A172 (cell line): ENCODE results near the gene RBFOX2. TPM values are rescaled to one million over a fixed set of nuclear protein-coding genes. Genes with fewer than 3 reads are reported as not detected.

Experiments
- DNase-seq: peaks from one replicate; pipeline ENCODE4 v3.0.0-alpha.2; 2015; ENCODE audit warnings: low spot score
- total RNA-seq: library from RNA; depleted of rRNA; stranded (reverse); fragments of >200 nt; shearing (Covaris generic); gene quantifications from 2 replicates; pipeline ENCODE4 v1.2.3, GENCODE V29; 2014

Gene RBFOX2
- total RNA-seq, 1 experiment from 2014 or later = 47.5 TPM

- no peak for DNase-seq
Measured at GRCh38 chr22:35866651-35867050, 162.0 kb downstream of the RBFOX2 start.

GRCh38 chr22:35864545-35865165 is 164.0 kb downstream of the RBFOX2 start:
- DNase-seq = no peak

DNA sequence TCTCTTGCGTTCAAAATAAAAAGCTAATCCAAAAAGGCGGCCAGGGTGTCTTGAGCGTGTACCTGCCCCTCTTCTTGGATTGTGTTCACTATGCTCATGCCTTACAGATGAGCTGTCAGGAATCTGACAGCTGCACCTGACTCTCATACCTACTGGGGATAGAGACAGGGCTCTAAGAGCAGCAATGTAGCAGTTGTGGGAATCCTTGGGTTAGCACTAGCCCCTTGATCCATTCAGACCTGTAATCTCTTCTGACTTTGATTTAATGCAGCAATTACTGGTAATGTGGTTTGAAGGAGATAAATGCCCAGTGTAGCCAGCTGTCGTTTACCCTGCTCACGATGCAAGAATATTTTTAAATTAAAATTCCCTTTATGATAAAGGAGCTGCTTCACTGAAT is 165.2 kb downstream of the RBFOX2 start:
- DNase-seq = no peak

GRCh38 chr22:35862697-35863096 is 165.9 kb downstream of the RBFOX2 start:
- DNase-seq = no peak

GRCh38 chr22:35861451-35861850 is 167.2 kb downstream of the RBFOX2 start:
- DNase-seq = no peak

DNA sequence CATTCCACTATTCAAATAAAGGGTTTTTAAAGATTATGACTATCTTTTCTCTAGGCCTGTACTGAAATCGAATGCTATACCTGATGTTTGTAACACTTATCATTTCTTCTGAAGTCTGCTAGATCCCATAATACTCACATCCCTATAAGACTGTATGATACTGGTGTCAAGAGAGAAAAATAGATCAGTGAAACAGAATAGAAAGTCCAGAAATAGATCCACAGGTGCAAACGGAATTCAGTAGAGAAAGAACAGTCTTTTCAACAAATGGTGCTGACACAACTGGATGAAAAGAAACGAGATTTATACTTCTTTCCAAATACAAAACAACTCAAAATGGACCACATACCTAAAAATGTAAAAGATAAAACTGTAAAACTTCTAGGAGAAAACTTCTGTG is 167.8 kb downstream of the RBFOX2 start:
- no peak for DNase-seq

GRCh38 chr22:35860087-35860733 is 168.4 kb downstream of the RBFOX2 start:
- DNase-seq = no peak

DNA sequence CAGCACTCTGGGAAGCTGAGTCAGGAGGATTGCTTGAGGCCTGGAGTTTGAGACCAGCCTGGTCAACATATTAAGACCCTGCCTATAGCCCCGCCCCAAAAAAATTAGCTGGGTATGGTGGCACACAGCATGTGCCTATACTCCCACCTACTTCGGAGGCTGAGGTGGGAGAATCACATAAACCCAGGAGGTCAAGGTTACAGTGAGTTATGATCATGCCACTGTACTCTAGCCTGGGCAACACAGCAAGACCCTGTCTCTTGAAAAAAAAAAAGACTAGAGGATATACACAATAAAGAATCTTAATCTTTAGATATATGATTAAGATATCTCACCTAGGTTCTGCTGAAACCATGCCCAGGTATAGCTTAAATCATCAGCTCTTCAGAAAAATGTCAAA is 174.3 kb downstream of the RBFOX2 start:
- DNase-seq = no peak

DNA sequence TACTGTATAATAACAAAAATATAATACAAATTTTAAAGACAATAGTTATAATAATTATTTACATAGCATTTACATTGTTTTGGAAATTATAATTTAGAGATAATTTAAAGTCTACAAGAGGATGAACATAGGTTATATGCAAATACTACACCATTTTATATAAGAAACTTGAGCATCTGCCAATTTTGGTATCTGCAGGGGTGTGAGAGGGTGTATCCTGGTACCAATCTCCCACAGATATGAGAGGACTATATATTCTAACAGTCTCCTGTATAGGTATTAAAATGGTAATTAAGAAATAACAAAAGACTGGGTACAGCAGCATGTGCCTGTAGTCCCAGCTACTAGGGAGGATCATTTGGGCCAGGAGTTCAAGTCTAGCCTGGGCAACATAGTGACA is 176.5 kb downstream of the RBFOX2 start:
- DNase-seq = no peak

- no peak for DNase-seq
Measured at GRCh38 chr22:35850831-35851230, 177.8 kb downstream of the RBFOX2 start.

DNA sequence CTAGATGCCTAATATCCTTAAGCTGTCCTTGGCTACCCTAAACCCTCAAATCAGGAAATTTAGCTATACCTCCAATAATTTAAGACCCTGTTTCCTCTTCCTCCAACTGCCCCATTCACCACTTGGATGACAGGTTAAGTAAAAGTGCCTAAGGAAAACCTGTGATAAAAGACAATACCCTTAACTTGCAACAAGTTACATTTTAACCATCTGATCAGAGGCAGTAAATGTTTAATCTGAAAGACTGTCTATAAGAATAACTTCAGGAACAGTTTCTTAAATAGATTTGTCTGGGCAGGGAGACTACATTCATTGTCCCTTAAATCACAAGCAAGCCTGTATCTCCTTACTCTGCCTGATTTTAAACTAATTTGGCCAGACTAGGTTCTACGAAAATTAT is 181.8 kb downstream of the RBFOX2 start:
- no peak for DNase-seq

GRCh38 chr22:35844886-35845285 is 183.7 kb downstream of the RBFOX2 start:
- no peak for DNase-seq

DNA sequence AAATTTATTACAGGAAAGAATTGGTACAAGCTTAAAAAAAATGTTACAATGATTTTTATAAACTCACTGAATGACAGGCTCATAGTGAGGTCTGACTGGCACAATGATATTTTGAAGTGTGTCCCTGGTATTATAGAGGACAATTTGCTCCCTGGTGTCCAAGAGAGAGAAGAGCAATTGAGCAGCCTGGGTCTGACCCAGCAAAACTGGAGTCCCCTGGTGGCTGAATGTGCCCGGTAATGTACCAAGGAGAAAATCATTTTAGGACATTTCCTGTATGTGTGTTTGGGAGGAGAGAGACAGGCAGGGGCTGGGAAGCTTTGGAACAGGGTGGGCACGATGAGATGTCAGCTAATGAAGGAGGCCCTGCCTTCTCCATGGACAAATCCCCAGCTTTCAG is 185.7 kb downstream of the RBFOX2 start:
- DNase-seq = peak; percentile 36

DNA sequence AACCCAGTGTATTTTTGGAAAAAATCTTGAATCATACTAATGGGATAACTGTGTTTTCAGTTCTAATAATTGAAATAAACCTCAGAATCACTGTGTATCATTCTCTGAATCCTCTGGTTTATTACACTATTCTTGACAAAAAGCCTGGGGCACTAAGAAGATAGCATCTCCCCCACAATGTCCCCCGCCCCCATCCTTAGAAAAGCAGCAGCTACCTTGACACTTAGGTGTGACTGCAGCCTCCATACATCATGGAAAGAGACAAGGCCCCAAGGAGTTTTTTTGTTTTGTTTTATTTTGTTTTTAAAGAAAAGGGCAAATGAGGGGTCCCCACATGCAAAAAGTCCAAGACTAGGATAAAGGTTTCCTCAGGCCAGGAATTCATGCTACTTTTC is 186.1 kb downstream of the RBFOX2 start:
- DNase-seq = no peak

DNA sequence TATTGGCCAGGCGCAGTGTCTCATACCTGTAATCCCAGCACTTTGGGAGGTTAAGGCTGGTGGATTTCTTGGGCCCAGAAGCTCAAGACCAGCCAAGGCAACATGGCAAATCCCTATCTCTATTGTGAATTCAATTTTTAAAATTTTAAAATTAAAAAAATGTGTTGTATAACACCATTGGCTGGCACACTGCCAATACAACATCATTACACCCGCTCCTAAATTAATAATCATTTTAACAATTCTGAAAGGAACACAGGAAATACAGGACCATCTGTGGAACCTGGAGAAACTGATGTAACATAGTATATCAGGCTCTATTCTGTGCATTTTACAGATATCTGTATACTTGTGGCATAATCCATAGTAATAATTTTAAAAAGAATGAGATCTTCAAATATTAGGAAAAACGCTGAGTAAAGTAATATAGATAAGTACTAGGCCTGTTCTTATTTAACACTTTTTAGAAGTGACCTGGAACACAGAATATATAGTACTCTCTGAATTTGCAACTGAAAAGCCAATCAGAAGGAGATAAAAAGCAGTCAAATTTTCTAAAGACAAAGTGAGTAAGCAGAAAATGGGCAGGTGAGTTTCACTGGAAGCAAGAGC is 186.6 kb downstream of the RBFOX2 start:
- DNase-seq = no peak

GRCh38 chr22:35840302-35840739 is 188.3 kb downstream of the RBFOX2 start:
- peak; percentile 88 for DNase-seq

DNA sequence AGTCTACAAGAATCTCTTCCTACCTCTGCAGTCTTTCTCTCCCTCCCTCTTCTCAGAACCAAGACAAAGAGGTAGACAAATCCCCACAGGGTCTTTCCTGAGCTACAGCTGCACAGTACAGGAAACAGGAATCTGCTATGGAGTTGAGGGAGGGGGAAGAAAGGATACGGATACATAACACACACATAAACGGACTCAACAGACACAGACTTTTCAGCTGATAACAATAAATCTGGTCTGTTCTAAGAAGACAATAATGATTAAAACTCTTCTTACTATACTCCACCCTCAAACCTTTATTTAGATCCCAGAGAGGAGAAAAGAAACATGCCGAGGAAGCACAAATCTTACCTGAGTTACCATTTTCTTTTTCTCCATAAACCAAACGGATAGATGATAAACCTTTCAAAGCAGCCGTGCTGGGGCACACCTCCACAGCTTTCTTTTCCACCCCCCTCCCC is 188.8 kb downstream of the RBFOX2 start:
- DNase-seq = peak; percentile 23

- DNase-seq = peak; percentile 41
Measured at GRCh38 chr22:35838855-35839576, 189.6 kb downstream of the RBFOX2 start.

DNA sequence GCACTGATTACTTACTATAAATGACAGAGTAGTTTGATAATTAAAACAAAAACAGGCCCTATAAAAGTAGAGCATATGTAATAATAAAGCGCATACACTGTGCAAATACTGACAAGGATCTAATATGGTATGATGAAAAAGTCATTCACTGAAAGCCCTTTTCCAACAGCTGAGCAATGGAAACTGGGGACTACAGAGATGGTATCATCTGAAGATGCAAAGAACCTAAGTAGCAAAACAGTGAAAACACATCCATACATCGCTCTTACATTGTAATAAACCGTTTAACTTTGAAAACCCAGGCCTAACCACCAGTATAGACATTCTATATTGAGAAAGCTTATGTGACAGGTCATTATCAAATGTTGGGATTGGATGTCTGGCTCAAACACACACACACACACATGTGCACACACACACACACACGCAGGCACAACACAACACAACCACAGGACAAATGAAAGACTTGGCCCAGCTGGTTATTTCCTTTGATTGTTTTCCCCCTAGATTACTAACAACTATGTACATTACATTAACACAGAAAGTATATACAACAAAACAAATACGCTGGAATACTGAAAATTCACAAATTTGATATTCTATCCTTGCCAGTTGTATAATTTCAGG is 191.4 kb downstream of the RBFOX2 start:
- no peak for DNase-seq

- peak; percentile 85 for DNase-seq
Measured at GRCh38 chr22:35835998-35836691, 192.5 kb downstream of the RBFOX2 start.

DNA sequence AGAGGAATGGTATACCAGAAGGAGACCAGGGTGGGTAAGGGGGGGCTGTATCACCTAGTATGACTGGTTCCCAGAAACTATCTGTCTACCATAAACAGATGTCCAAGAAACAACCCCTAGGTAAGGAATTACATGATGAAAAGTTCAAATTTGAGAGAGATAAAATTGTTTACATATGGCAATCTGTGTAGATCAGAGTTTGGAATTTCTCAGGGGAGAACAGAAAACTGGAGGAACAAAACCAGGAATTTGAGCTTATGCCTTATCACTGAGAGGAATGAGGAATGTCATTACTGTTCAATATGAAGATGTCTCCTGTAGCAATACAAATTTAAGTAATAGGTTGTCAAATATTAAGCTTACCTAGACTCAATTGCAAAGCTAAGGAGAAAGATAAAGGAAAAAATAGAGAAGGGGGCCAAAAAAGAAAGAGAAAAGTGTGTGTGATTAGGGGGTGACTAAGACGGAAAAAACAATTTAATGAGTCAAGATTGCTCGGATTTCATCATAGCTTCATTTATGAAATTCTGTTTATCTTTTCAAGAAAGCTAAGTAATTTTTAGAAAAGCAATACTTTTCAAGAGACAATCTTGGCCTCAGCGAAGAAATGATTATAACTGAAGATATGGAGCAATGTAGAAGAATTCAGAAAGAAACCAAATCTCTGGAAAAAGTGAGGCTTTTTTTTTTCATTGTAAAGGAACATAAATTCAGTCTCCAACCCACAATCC is 193.2 kb downstream of the RBFOX2 start:
- DNase-seq = peak; percentile 10
